ENCODE measurements around the gene LAMTOR3.

- TF ChIP-seq CTCF (IDR thresholded peaks at IDR 0.05) (no peak), POLR2A (IDR thresholded peaks at IDR 0.05) (no peak)
Observed at GRCh38 chr4:99879458-99879857, 14.8 kb downstream of the LAMTOR3 start.

All from right lobe of liver (tissue), 4 donors.